ENCODE data around the gene DR1.

- TF ChIP-seq CTCF (IDR thresholded peaks at IDR 0.05), result no peak
- TF ChIP-seq RAD21 (conservative IDR thresholded peaks at IDR 0.05 in 1 of 2, IDR thresholded peaks at IDR 0.05 in 1 of 2), result no peak
- no peak for TF ChIP-seq RCOR1 (IDR thresholded peaks at IDR 0.05; ENCODE audit: low read depth, low read length)
- no peak for TF ChIP-seq PHF8 (IDR thresholded peaks at IDR 0.05; ENCODE audit: borderline replicate concordance, low read depth)
- no peak for TF ChIP-seq PBX3 (IDR thresholded peaks at IDR 0.05)
- TF ChIP-seq POLR2A (IDR thresholded peaks at IDR 0.05; ENCODE audit: low read length), result no peak
- no peak for TF ChIP-seq FOSL2 (IDR thresholded peaks at IDR 0.05)
- no peak for TF ChIP-seq FOSL2 (CRISPR knock-in tag; IDR thresholded peaks at IDR 0.05)
- TF ChIP-seq EP300 (IDR thresholded peaks at IDR 0.05), result no peak
Measured at GRCh38 chr1:93395195-93395594, 49.5 kb downstream of the DR1 start.

Data from A549 (cell line).